Bone marrow (tissue), 2 donors: Measurements from ENCODE around the gene GFAP.
A peak's percentile ranks its signal among the peaks of the same experiment; 100 is the strongest.

Source experiments
- DNase-seq, 2 donors: peaks; one replicate each; lab custom pipeline; 2025; lab: John Stamatoyannopoulos, UW

Gene GFAP

DNA sequence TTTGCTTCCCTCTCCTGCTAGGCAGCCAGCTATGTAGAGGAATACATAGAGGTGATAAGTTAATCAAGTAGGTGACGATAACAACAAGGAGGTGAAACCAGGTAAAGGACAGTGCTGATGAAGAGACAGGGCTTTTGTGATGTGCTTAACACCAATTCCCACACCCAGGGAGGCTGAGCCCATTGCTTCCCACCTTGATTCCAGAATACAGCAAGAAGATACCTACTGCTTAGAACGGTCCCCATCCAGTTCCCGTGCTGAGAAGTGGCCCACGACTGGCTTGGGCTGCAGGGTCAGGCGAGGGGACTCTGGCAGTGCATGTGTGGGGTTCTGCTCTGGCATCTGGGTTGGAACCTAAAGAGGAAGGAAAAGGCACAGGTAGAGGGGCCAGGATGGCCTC lies 16.1 kb upstream of the GFAP start:
- DNase-seq, result no peak

DNA sequence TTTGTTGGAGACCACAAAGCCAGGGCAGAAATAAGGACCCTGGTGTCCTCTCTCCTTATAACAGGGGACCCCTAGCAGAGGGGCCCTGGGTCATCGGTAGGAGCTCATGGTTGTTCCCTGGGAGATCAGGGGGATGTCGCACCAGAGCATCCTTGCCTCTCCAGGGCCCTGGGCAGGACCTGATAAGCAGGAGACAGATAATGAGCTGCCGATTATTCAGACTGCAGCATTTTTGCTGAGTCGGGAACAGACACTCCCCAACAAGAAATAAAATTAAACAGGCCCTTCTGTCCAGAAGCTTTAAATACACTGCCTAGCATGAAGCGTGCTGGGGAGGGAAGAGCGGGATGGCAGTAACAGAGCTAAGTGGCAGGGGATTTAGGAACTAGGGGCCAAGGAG lies 15.4 kb upstream of the GFAP start:
- no peak for DNase-seq

DNA sequence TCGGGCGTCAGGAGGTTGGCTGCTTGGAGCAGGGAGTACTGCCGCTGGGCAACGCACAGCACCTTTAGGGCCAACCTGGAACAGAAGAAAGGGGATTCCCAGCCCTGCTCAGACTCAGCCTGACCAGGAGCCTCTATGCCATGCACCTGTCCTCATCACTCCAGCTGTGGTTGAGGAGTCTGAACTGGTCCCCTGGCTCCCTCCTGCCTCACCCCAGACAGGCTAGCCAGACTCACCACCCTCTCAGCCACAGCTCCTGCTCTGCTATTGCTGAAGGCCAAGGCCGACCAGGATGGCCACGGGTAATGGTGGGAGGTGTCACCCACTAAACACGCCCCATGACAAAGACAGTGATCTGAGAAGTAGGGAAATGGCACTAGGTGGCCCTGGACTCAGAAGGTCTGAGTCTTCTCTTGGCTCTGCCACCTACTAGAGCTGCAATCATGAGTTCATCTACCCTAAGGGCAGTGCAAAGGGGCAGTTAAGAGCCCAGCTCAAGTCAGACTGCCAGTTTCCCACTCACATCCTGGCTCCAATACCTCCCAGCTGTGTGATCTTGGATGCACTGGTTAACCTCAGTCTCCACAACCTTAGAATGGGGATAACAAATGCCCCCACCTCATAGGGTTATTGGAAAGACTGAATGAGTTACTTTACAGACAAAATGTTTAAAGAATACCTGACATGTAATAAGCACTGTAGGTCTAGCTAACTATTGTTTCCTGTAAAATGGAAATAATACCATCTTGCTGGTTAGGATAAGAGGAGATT lies 13.8 kb upstream of the GFAP start:
- no peak for DNase-seq

DNA sequence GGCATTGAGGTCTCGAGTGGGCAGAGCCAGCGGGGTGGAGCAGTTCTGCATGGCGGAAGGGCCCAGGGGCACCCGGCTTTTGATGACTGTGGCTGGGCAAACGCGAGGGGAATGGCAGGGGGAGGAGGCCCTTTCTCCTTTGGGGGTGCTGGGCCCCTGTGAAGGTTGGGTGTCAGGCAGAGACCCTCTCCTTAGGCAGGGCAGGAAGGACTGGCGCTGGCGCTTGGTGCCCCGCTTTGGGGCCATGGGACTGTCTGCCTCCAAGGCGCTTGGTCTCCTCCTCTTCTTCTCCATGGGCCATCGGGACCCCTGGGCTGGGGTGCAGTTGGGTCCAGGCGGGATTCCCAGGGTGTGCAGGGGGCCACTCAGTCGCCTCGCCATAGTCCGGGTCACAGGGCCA lies 12.8 kb upstream of the GFAP start:
- no peak for DNase-seq

DNA sequence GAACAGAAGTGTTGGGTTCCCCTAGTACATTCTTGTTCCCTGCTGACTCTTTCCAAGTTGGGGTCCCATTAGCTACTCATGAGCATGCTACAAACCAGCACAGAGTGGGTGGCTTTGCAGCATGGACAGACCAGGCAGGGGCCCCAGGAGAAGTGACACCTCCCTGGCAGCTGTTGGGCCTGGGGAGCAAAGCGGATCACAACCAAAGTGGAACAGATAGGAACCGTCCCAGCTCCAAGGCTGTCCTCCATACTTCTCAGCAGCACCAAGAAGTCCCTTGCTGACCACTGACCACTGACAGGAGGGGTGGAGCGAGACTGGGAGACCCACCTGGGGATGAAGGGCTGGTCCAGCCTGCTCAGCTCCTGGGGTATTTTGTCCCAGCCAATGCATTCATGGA lies 12.4 kb upstream of the GFAP start:
- no peak for DNase-seq

DNA sequence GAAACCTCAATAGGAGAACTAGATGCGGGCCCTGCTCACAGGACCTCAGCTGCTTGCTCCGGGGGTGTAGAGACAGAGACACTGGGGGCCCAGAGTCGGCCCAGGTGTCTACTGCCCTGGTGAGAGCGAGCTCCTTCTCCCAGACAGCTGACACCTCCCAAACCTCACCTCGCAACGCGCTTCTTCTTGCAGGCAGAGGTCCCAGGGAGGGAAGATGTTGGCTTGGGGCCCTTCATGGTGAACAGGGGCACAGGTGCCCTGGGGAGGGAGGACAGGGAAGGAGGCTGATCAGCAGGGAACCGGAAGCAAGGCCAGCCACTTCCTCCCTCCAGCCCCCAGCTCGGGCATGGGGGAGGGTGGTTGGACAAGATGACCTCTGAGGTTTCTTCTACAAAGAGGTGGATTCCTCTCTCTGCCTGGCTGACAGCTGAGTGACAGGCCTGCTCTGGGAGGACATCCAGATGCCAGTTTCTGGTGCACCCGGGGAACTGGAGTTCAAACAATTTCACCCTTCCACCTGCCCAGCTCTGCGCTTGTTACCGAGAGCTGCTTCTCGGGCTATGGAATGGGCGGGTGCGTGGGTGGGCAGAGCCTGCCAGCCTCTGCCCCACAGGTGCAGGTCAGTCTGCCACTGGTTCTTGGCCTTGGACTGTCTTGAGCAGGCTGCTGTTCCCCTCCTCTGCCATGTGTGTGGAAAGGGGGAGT lies 11.7 kb upstream of the GFAP start:
- no peak for DNase-seq

DNA sequence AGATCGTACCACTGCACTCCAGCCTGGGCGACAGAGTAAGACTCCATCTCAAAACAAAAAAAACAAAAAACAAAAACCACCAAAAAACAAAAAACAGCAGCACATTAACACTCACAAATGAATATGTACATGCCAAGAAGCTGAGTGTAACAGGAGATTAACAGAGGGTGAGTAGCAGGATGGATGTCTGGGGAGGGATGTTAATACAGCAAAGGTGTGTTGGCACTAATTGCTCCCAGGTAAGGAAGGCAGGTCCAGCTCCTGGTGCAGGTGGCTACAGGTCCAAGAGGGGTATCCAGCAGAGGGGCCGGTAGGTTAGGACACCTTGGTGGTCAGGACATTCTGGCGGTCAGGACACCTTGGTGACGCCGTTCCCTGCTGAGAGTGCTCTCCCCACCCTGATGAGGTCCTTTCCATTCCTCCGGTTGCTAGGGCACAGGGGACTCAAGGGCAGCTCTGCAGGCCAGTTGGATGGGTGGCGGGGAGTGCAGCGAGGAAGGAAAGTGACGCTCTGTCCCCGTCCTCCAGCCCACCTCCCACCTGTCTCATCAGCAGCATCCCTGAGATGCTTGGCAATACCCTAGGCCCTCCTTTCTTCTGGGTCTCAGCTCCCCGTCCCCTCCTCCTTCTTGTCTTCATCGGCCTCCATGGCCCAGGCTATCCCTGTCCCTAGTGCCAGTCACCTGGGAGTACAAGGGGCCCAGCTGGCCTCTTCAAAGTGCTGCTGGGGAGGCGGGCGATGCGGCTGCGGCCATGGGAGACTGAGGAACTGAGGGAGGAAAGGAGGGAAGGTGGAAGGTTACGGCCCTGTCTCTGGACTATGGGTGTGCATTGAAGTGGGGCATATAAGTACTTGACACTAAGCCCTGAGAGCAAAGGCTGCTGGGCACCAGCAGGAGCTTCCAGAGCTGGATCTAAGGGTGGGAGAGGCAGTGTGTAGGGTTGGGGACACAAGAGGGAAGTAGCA lies 10.7 kb upstream of the GFAP start:
- DNase-seq, result no peak

DNA sequence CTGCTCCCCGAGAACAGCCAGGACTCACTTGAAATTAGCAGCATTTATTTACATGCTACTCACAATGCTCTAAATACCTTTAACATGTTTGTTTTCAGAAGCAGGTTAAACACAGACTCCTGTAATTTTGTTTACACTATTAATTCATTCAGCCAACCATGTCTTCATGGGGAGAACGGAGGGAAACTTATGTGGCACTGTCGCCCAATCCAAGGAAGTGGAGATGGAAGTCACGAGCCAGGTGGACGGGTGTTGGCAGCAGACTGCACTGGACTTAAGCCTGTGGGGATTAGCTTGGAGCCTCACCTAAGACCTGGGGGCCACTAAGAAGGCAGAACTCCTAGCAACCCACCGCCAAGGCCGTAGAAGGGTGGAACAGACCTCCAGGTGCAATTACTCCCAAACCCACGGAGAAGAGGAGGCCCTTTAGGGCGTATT lies 8.8 kb upstream of the GFAP start:
- no peak for DNase-seq

DNA sequence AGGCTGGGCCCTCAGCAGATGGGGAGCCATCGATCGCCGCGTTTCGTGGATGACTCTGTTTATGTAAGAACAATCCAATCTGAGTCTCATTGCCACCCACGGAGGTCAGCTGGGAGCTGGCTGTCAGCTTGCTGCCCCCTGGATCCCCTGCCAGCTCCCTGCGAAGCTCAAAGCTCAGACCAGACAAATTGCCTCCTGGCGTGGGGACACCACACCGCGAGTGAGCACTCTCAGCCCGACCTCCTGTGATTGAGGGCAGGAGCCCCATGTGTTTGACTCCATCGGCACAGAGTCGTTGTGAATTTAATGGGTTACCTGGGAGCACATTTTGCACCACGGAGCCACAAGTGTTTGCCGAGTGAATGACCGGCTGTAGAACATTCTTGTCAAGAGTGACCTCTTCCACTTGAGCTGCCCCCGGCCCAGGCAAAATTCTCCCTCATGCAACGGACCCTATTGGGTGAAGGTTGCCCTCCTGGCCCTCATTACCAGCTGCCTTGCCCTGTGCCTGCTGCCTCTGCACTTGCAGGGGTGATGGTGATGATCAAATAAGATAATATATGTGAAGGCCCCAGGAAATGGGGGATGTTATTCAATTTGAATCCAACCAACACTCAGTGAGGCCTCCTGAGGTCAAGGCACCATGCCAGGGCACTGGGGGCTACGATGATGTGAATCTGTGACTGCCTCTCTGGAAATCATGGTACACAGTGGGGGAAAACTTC lies 7.6 kb upstream of the GFAP start:
- no peak for DNase-seq

DNA sequence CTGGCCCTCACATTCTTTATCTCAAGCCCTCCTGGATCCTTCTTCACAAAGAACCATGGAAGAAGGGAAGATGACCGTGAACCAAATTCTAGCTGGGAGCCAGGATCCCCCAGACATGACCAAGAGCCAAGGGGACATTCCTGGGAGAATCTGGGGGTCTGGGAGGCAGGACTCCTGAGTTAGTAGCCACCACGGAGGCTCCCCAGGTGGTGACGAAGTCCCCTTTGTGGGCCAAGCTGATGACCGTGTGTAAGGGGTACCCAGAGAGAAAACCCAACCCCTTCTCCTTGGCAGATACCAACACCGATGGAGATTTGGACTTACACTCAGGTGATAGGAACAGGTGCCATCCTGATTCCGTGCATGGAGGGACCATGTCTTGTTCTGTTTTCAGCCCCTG lies 6.8 kb upstream of the GFAP start:
- DNase-seq, result no peak

DNA sequence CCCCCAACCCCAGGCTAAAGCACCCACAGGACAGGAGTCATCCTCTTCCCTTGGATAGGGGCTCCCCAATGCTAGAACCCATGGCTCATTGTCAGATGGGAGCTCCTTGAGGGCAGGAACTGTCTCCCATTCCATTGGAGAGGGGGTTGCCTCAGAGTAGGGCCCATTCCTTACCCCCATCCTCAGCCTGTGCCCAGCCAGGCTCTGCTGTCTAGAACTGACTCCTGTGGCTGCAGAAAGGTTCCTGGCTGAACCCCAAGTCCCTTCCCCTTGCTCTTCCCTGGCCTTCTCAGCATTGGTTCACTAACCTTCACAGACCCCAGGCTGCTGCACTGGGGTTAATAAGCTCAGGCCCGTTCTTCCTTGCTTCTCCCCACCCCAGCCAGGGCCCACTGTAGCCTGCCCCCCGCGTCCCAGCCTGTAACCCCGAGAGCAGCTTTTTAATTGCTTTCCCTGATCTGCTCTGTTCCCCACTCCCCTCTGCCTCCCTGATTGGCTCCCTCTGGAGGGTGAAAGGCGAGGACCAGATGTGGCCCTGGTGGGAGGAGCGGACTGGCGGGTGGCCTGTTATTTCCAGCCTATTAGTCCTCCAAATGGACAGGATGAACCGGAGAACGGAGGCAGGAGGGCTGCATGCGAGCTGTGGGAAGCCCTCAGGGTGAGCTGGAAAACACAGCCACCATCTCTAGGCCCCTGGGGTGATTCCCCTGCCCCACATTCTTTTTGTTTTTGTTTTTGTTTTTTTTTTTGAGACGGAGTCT lies 6.0 kb upstream of the GFAP start:
- no peak for DNase-seq

DNA sequence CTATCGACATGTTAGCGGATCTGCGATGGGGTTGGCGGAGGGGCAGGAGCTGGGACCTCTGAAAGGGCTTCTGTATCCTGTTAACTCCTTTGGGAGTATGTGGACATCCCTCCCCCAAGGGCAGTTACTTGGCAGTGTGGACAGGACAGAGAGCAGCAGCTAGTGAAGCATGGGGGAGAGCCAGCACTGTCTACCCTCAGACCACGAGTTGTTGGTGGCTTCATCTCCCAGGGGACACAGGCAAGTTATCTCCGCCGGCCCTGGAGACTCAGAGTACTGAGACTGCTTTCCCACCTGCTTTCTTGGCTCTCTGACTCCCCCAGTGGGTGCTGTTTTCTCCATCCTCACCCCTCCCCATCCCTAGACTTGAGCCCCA lies 5.3 kb upstream of the GFAP start:
- DNase-seq, result no peak

DNA sequence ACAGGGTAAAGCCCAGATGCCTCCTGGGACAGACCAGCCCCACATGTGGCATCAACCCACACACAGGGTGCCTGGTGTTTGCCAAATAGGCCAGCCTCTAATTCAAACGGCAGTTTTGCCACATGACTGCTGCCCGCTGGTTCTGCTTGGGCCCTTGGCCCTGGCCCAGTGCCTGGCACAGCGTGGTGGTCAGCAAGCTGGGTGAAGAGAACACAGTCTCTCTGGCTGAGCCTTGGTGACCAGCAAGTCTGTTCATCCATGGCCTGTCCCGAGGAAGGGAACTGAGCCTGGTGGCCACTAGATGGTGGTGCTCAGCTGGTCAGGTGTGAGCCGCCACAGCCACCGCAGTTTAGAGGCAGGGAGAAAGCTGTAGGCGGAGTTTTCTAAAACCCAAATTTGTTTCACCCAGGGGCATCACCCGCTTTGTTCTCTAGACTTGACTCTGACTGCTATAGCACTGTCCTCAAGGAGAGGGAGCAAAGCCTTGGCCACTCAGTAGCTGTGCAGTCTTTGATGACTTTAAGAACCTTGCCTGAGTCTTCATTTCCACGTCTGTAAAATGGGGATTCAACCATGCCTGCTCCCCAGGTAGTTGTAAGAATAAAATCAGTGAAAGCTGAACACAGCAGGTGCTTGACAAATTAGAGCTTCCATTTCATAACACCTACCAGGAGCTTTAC lies 4.7 kb upstream of the GFAP start:
- DNase-seq, result peak; percentile 23 to 64

DNA sequence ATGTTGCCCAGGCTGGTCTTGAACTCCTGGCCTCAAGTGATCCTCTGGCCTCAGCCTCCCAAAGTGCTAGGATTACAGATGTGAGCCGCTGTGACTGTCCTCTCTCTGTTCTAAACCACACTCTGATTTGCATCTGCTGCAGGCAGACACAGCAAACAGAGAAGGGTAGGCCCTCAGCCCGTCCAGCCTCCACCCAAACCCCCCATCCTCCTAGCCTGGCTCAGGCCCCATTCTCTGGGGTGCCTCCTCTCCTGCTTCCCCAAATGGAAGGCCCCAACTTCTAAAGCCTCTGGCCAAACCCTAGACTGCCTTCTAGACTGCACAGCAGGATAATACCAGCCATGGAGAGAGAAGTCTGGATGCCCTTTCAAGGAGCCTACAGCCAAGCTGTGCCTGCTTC lies 4.1 kb upstream of the GFAP start:
- DNase-seq, result no peak

DNA sequence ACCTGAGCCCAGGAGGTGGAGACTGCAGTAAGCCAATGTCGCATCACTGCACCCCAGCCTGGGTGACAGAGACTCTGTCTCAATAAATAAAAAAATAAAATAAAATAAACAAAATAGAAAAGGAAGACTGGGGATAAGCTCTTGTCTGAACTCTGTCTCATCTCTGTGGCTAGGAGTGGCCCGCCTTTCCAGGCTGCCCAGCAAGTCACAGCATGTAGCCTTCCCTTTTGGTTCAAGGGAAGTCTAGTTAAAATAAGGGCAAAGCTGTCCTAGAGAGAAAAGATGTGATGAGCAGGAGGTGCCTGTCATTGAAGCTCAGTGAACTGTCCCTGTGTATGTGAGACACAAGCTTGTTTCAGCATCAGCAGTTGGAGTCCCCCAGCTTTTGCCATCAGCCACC lies 2.7 kb upstream of the GFAP start:
- DNase-seq, result no peak

DNA sequence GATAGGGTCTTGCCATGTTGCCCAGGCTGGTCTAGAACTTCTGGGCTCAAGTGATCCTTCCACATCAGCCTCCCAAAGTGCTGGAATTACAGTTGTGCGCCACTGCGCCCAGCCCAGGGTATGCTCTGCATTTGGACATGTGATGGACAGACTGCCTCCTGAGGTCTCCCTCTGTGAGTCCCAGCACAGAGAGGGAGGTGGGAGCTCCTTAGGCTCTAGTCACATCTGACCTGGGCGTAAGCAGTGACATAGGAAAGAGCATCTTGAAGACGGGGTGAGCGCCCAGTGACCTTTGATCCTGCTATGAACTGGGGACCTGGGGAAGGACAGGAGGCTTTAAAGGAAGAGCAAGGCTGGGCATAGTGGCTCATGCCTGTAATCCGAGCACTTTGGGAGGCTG lies 2.2 kb upstream of the GFAP start:
- DNase-seq, result no peak

DNA sequence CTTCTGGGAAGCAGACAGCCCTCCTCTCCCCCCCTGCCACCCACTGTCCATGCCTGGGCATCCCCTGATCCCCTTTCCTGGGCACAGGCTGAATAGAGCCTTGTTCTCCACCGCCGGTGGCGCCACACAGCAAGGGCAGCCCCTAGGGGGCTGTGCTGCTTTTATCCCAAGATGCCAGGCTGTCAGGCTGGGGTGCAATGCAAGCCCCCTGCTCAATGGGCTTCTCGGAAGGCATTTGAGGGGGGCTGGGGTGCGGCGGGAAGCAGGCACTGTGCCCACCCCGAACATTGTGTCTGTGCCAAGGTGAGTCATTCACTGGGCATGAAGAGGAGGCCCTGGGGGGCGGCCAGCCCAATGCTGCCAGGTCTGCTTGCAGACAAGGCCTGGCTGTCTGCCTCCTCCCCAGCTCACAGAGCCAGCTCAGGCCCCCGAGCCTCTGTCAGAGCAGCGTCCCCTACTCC lies 1.5 kb upstream of the GFAP start:
- no peak for DNase-seq

DNA sequence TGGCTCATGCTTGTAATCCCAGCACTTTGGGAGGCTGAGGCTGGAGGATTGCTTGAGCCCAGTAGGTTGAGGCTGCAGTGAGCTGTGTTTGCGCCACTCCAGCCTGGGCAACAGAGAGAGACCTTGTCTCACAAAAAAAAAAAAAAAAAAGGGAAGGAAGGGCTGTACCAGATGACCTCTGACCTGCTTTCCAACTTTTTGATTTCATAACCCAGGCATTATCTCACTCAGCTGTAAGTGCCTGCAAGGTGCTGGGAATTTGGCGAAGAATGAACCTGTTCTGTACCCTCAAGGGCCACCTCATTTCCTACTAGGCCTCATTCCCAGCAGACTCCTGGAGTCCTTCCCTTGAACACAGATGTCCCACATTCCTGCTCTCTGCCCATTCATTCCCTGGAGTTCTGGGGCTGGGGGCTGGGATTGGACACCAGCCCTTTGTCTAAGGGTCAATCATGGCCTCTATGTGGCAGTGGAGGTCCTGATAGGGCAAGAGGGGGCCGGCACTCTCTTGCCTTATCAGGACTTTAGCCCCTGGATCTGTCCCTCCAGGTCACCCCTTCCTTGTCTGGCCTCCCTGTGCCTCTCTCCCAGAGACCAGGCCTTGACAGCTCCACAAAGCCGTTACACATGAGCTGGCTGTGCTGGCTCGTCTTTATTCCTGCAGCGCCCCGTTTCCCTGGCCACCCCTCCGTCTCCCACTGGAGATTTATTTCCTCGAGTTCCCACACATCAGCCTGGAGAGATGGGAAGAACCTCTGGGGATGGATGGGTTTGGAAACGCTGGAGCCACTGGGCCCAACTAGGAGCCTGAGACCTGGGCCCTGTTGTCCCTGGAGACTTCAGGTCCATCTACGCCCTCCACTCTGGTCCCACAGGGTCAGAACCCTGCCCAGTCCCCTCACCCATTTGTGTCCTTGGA lies 821 bp upstream of the GFAP start:
- no peak for DNase-seq

DNA sequence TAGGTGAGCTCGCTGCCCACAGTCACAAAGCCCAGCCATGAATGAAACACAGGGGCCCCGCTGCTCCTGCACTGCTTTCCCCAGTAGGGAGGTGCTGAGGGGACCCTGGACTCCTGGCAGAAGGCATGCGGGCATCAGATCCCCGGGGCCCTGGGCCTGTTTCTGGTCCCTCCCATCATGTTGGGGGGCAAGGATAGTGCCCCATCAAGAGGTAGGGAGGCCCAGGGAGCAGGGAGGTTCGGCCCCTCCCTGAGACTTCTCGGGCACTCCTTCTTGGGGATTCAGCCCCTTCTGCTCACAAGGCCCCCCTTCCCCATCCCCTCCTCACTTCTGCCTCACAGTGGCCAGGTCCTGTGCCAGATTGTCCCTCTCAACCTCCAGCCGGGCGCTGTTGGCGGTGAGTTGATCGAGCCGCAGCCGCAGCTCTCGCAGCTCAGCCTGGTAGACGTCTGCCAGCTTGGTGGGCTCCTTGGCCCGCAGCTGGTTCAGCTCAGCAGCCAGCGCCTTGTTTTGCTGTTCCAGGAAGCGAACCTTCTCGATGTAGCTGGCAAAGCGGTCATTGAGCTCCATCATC lies 515 bp downstream of the GFAP start:
- no peak for DNase-seq
